Right lung (tissue), 10 donors: ENCODE measurements around the gene MAPK6. TPM values are rescaled to one million over a fixed set of nuclear protein-coding genes. Genes with fewer than 3 reads are reported as not detected.
A peak's percentile ranks its signal among the peaks of the same experiment; 100 is the strongest.
"Not testable (repeated sequence)": the region's sequence is repeated elsewhere in the genome, so short reads cannot be mapped to it uniquely, and the experiment has no call there.

Source experiments
- DNase-seq, 2 donors: peaks; one replicate each; pipeline ENCODE4 v3.0.0-alpha.2; 2013
- long read RNA-seq, 8 donors: transcript quantifications; one replicate each; lab custom pipeline, GENCODE V29; 2026
- polyA plus RNA-seq, 5 donors: library from polyadenylated mRNA; unstranded; fragments of 120-200 nt; gene quantifications; one replicate each; pipeline versions ENCODE4 v1.2.1 to v1.2.3, GENCODE V29; 2013; ENCODE audit warnings: inconsistent platforms in 1 of 5, low replicate concordance in 1 of 5; ENCODE audit not compliant: insufficient read length in 5 of 5, insufficient read depth in 1 of 5

MAPK6 gene
- polyA plus RNA-seq, result 10 to 100 TPM; 20.1 to 37.0 (median 28.3) TPM
- long read RNA-seq, donor 1, full-length matches to known transcripts, result 14 of 20 reads
- long read RNA-seq, donor 1, partial matches to known transcripts, result 6 of 20 reads
- long read RNA-seq, donor 1, other reads (novel, unspliced or antisense), result 0 of 20 reads
- long read RNA-seq, donor 2, full-length matches to known transcripts, result 7 of 7 reads
- long read RNA-seq, donor 2, partial matches to known transcripts, result 0 of 7 reads
- long read RNA-seq, donor 2, other reads (novel, unspliced or antisense), result 0 of 7 reads
- long read RNA-seq, donor 3, full-length matches to known transcripts, result 6 of 6 reads
- long read RNA-seq, donor 3, partial matches to known transcripts, result 0 of 6 reads
- long read RNA-seq, donor 3, other reads (novel, unspliced or antisense), result 0 of 6 reads
- long read RNA-seq, donor 4, partial matches to known transcripts, result 0 of 1 reads
- long read RNA-seq, donor 4, other reads (novel, unspliced or antisense), result 0 of 1 reads
- long read RNA-seq, donor 5, full-length matches to known transcripts, result 8 of 13 reads
- long read RNA-seq, donor 5, partial matches to known transcripts, result 5 of 13 reads
- long read RNA-seq, donor 5, other reads (novel, unspliced or antisense), result 0 of 13 reads
- long read RNA-seq, donor 6, full-length matches to known transcripts, result 5 of 5 reads
- long read RNA-seq, donor 6, partial matches to known transcripts, result 0 of 5 reads
- long read RNA-seq, donor 6, other reads (novel, unspliced or antisense), result 0 of 5 reads
- long read RNA-seq, donor 7, full-length matches to known transcripts, result 8 of 8 reads
- long read RNA-seq, donor 7, partial matches to known transcripts, result 0 of 8 reads
- long read RNA-seq, donor 7, other reads (novel, unspliced or antisense), result 0 of 8 reads
- long read RNA-seq, donor 8, full-length matches to known transcripts, result 3 of 3 reads
- long read RNA-seq, donor 8, partial matches to known transcripts, result 0 of 3 reads
- long read RNA-seq, donor 8, other reads (novel, unspliced or antisense), result 0 of 3 reads

DNA sequence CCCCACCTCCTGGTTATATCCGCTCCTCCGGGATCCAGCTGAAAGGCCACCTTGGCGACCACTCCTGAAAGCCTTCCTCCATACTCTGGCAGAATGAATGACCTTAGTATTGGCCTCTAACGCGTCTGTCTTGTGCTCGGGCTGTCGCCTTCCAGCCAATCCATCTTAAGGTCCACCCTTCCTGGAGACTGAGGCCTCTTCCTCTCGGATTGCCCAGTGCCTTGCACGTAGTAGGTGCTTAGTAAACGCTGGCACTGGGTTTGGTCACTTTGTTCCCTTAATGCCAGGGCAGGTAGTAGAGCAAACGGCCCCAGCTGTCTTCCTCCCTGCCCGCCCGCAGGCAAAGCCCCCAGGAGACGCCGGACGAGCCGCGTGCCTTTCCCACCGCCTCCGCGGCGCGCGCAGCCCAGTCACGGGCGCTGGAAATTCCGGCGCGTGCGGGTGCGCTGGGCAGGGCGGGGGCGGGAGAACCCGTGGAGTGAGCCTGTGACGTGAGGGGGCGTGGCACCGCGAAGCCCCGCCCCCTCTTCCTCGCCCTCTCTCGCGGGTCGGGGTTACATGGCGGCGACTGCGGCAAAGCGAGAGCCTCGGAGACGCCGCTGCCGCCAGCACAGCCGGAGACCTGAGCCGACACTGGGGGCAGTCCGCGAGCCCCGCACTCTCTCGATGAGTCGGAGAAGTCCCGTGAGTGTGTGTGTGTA is at the start of gene MAPK6:
Gene MAPK6, plus strand, starts transcription at position 527 of the 701 bp plus-strand sequence. CDS start 27,242 bp downstream, outside the sequence.
- peak; percentile 96 to 97 for DNase-seq

GRCh38 chr15:51969728-51970127 is 49.3 kb upstream of the MAPK6 start:
- no peak for DNase-seq

DNA sequence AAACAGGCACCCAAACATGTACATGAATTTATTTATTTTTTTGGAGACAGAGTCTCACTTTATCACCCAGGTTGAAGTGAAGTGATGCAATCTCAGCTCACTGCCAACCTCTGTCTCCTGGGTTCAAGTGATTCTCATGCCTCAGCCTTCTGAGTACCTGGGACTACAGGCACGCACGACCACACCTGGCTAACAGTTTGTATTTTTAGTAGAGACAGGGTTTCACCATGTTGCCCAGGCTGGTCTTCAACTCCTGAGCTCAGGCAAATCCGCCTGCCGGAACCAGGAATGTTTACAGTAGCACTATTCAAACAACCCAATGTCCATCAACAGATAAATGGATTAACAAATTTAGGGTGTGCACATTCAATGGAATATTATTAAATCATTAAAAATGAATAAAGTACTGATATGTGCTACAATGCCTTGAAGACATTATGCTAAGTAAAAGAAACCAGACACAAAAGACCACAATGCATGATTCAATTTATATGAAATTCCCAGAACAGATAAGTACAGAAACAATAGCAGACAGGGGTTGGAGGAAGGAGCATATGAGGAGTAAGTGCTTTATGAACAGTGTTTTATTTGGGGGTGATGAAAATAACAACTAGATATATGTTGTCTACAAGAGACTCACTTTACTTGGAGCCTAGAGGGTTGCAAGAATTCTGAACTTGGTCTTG is 48.7 kb upstream of the MAPK6 start:
- DNase-seq, result no peak

DNA sequence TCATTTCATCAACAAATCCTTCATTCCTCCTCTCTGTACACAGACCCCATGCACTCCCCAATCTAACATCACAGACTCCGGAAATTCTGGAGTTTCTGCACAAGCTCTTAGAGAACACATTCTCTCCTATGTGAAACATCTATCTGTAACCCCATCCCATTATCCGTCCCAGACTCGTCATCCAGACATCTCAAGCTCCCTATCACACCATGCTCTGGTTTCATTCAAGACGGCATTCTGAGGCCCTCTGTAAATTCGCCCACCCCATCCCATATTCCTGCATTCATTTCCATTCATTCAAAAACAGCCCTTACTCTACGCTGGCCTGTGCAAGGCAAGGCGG is 48.0 kb upstream of the MAPK6 start:
- DNase-seq, result no peak

DNA sequence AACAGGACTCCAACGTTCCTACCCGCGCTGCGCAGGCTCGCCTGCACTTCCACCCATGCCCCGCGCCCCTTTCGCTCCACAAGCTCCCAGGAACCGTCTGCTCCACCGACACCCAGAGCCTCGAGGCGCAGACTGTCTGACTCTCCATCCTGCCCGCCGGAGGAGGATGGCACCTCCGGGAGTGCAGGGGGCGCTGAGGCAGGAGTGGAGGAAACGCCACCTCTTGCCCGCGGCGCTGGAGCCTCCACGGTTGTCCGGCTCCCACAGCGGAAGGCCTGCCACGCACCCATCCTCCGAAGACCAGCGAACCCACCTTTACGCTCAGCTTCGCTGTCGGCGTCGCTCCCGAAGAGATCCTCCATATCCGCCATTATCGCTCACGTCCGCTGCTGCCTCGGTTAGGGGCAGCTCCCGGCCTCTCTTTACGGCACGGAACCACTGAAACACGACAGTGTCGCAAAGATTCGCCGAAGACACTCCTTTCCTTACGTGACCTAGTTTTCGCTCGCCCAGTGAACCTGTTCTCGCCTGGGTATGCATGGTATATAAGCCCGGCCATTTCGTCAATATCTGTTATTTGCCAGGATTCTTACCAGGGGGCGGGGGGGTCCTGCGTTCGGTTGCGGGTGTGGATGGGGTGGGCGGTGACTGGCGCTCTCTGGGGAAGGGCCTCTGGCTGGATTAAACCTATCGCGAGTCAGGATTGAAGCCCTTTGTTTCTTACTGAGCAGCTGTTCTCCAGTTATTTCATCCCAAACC is 47.5 kb upstream of the MAPK6 start, which contains the start of gene LEO1:
Gene LEO1, minus strand, starts transcription at position 404 of the 759 bp plus-strand sequence. Its CDS starts 33 bp downstream, at position 371.
- DNase-seq, result peak; percentile 95

GRCh38 chr15:51973220-51973619 is 45.8 kb upstream of the MAPK6 start:
- no peak for DNase-seq

DNA sequence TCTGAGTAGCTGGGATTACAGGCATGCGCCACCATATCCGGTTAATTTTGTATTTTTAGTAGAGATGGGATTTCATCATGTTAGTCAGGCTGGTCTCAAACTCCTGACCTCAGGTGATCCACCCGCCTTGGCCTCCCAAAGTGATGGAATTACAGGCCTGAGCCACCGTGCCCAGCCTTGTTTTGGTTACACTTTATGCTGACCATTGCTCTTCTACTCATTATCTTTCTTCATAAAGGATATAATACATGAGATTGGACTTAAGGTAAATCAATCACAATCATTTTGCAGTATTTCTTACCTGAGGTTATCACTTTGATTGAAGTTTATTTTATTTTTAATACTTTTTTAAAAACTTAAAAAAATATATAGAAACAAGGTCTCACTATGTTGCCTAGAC is 45.2 kb upstream of the MAPK6 start:
- no peak for DNase-seq

GRCh38 chr15:51982013-51982769 is 36.8 kb upstream of the MAPK6 start:
- DNase-seq, result peak; percentile 18 to 48

GRCh38 chr15:51982770-51983103 is 36.3 kb upstream of the MAPK6 start:
- no peak for DNase-seq

DNA sequence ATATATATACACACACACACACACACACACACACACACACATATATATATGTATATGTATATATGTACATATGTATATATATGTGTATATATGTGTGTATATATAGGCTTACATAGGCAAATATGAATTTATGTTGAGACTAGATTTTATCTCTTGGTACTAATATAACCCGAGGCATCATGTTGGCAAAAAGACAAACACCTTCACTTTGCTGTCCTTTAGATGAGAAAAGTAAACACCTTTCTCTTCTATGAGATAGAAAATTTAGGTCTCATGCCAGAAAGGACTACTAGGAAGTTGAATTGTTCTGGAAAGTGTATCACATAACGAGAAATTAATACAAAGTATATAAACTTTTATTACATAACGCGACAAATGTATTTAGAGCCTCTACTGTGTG is 27.9 kb upstream of the MAPK6 start:
- DNase-seq, result no peak

DNA sequence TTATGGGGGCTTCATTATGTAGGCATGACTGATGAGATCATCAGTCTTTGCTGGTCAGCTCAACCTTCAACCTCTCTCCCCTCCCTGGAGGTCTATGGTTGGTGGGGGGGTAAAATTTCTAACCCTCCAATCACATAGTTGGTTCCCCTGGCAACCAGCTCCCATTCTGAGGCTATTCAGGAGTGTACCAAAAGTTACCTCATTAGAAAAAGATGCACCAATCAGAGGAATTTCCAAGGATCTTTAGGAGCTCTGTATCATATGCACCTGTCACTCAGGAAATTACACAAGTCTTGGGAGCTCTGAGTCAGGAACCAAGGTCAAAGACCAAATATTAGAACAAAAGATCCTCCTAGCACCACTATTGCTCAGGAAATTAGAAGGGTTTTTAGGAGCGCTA is 26.1 kb upstream of the MAPK6 start:
- DNase-seq, result no peak

GRCh38 chr15:52002351-52002750 is 16.7 kb upstream of the MAPK6 start:
- no peak for DNase-seq

DNA sequence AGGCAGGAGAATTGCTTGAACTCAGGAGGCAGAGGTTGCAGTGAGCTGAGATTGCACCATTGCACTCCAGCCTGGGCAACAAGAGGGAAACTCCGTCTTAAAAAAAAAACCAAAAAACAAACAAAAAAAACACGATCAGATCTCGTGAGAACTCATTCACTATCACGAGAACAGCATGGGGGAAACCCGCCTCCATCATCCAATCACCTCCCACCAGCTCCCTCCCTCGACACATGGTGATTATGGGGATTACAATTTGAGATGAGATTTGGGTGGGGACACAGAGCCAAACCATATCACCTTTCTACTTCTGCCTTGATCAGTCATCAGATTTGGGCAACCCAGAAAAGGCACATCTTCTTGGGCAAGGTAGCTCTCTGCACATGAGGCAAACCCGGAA is 15.9 kb upstream of the MAPK6 start:
- DNase-seq, result not testable (repeated sequence)

DNA sequence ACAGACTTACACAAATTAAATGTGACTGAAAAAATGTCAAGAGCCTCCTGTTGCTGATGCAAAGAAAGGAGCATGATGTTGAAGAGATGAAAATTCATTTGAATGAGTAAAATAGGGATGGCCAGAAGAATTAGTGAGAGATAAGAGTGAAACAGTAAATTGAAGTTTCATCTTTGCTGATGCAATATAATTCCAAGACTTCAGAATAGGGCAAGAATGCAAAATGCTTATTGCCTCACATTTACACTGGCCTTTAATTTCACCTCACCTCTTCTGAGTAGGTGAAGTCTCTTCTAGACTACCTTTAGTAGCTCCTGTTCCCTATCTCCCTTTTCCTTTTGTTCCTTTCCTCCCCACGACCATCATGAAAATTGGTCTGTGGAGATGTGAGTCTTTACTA is 15.3 kb upstream of the MAPK6 start:
- no peak for DNase-seq

GRCh38 chr15:52004806-52005205 is 14.2 kb upstream of the MAPK6 start:
- DNase-seq, result no peak

DNA sequence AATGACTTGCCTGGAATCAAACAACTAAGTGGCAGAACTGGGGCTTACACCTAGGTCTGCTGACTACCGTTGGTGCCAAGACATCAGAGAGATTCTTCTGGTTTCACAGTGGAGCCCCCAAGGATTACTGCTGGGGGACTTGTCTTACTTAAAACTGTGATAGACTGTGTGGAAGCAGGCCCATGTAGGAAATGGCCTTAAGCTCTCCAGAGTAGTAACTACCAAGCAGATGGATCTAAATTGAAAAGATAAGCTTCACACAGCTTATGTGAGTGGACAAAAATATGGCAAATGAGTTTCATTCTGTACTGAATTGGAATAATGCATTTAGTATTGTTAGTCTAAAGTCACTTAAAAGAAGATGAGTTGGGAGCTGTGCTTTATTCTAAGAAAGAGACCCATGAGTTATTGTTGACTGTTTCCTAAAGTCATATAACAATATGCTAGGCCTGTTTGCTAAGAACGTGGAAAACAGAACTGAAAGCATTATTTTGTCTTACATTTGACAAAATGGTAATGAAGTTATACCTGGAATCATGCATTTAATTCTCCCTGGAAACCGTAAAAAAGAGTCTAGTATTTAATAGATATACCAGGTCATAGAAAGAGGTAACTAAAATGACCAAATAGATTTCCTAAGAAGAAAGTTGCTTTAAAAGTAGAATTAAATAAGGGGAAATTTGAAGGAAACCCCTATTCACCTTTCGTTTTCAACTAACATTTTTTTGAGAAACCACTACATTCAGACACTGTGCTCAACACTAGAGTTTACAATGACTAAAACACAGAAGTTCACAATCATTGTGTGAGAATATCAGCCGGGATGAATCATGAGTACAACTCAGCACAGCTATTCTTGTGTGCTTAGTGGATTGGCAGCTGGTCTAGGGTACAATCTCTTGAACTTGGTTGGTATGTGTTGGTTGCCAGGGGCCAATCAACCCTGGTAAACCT is 13.0 kb upstream of the MAPK6 start:
- DNase-seq, result no peak

DNA sequence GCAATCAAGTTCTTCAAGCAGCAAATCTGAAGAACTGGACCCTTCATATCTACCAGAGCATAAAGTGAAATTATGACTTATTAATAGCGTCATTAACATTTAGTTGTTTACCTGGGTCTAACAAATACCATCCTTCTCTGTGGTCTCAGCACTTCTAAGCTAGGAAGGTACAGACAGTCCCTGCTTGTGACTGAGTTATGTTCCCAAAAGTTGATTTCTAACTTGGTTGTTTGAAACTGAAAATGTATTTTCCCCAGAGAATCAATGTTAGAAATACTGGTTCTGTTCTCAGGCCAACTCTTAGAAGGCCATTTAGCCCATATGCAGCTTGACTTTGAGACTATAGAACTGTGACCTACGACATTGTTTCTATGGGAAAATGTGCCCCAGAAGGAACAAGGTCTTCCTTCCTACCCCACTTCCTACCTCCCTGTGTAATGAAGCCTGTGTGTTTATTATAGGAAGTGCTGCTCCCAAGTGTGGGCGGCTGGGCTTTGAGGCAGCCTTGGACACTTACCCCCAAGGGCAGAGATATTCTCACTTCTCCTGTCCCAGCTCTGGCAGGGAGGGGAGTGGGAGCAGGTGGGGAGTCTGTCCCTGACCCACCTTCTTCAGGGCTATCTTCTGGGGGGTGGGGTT is 12.2 kb upstream of the MAPK6 start:
- DNase-seq, result no peak

GRCh38 chr15:52008359-52008697 is 10.7 kb upstream of the MAPK6 start:
- no peak for DNase-seq
